ENCODE data around the gene ERN1.

Gene ERN1

GRCh38 chr17:64107500-64108236 lies 22.3 kb downstream of the ERN1 start:
- no peak for DNase-seq

DNA sequence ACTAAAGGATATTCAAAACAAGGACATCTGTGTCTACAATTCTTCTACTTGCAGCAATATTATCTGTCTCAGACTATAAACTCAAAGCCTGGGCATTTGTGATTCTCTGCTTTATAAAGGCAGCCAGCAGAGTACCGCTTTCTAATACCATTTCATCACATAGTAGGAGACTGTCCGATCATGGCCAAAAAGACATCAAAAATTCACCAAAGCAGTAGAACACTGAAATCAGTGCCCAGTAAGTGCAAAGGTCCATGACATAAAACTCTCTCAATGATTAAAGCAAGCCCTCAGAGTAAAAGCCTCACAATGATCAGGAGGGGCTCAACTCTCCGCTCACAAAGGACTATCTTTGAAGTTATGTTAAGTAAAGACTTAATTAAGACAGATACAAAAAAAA lies 23.0 kb downstream of the ERN1 start:
- no peak for DNase-seq

GRCh38 chr17:64103391-64104364 lies 26.3 kb downstream of the ERN1 start:
- no peak for DNase-seq

DNA sequence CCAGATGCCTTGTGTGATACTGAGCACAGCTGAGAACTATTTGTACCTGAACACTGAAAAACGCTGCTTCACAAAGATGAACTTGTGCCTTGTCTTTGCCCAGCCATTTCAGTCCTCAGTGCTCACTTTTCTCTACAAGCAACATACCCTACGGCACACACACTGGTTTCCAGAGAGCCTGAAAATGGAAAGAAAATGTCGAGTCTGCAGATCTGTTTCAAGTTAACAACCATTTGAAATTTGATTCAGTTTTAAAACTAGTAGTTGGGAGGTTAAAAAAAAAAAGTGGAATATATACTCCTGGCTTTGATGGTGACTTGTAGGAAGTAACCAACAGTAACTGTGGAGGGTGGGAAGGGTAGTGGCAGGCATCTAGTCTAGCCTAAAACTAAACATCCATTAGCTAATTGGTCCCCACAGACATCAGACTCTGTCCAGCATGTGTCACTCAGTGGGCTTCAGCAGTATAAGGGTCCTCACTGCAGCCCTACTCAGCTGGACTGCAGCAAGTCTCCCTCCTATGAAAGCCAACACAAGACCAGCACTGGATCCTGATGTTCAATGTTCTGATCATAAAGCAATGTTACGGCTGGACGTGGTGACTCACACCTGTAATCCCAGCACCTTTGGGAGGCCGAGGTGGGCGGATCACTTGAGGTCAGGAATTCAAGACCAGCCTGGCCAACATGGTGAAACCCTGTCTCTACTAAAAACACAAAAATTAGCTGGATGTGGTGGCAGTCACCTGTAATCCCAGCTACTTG lies 27.1 kb downstream of the ERN1 start:
- DNase-seq = no peak

DNA sequence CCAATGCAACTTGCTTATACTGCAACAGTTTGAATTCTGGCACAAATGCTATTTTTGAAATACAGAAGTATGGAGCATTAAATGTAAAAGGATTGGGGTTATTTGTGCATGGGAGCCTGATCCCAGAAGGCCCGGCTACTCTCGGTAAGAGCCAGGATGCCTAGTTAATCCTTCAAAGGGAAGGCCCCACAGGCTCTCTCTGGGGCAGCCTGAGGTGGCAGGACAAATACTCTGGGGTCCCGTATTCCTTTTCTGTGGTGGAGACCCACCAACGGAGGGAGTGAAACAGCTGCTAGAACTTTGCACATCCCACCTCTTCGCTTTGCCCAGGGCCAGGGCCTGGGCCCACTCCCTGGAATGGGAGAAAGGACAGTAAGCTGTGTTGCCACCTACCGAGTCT lies 30.4 kb downstream of the ERN1 start:
- DNase-seq = no peak

DNA sequence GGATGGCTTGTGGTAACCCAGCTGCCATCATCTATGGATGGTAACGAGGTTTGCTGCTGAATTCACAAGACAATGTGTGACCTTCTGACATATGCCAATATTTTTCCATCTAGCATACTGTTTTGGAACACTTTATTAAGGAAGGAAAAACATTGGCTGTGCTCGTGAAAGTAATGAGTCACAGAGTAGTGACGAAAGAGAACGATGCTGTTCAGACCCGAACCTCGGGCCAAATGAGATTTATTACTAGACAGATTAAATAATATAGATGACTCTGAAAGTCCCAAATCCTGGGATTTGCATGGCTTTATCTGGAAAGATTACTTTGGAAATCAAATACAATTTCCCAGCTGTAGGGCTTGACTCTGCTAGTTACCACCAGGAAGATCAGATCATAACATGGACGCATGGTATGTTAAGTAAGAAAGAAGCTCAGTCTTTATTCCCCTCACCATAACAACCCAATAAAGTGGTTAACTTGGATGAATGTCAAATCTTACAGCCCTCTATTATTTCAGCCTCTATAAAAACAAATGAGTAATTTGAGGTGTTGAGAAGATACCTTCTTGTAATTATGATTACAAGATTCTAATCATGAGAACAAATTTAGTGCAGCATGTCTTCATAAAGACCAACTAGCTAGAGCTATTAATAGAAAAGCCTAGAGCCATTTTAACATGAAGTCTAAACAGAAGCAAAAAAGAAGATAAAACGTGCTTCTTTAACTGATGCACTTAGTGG lies 32.6 kb downstream of the ERN1 start:
- no peak for DNase-seq

- DNase-seq = no peak
These were observed 33.9 kb downstream of the ERN1 start for GRCh38 chr17:64096037-64096436.

GRCh38 chr17:64095144-64095882 lies 34.6 kb downstream of the ERN1 start:
- DNase-seq = no peak

DNA sequence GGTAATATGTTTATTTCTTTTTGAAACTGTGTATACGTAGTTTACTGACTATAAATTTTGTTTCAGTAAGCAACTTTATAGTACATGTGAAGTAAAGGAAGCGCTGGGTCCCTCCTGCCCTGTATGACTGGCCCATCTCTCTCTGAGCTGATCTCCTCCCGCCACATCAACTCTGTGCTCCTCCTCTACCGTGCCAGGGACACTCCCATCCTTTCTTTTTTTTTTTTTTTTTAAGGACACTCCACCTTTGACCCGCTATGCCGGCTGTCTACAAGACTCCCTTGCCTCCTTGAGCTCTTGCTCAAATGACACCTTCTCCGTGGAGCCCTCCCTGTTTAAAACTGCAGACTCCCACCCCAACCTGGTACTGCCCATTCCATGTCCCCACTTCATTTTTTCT lies 35.5 kb downstream of the ERN1 start:
- DNase-seq = no peak

DNA sequence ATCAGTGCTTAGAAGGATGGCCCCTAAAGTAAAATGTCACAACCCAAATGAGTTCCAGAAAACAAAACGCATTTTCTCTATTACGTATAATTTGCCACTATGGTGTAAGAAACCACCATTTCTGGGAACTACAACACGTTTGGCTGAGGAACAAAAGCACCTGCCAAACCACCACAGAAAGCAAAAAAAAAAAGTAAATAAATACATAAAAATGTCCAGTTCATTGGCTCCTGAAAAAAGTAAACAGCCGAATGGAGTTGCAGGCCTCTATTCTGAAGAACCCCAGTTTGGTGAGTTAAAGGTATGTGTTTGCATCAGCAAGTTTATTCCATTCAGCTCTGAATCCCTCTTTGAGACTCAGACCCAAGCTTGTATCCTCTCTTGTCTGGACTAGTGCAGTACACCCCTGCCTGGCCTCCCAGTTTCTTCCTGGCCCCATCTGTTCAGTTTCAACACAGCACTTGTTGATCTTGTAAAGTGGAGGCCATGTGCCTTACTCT lies 36.9 kb downstream of the ERN1 start:
- no peak for DNase-seq

DNA sequence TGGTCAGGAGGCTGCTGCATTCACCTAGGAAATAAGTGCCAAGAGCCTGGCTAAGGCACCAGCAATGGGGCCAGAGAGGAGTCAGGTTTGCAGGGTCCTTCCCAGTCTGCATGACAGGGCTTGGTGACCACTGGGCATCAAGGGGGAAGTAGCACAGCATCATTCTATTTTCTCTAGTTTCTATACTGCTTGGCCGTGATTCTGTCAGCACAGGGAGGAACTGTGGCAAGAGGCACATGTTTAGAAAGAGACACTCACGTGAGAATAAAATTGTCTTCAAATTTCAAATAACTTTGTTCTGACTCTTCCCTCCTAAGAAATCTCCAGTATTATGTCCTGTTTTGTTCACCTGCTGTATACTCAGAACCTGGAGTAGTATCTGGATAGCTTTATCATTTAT lies 37.8 kb downstream of the ERN1 start:
- no peak for DNase-seq

GRCh38 chr17:64091571-64091970 lies 38.4 kb downstream of the ERN1 start:
- no peak for DNase-seq

GRCh38 chr17:64091116-64091515 lies 38.8 kb downstream of the ERN1 start:
- DNase-seq = no peak

DNA sequence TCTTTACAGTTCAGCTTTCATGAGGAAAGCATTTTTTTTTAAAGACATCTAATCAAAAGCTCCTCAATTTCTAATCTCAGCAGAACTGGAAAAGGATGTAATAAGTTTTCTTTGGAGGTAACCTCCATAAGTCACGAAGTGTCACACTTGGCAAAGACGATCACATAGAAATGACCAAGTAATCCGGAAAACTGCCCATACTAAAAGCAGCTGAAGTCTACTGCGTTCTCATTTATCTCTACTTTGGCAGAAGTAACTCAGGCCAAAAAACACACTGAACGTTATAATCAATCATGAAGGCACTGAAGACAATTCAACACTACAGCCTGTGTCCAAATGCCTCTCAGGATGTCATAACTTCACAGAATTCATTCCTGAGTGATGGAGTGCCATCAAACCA lies 39.8 kb downstream of the ERN1 start:
- DNase-seq = no peak

DNA sequence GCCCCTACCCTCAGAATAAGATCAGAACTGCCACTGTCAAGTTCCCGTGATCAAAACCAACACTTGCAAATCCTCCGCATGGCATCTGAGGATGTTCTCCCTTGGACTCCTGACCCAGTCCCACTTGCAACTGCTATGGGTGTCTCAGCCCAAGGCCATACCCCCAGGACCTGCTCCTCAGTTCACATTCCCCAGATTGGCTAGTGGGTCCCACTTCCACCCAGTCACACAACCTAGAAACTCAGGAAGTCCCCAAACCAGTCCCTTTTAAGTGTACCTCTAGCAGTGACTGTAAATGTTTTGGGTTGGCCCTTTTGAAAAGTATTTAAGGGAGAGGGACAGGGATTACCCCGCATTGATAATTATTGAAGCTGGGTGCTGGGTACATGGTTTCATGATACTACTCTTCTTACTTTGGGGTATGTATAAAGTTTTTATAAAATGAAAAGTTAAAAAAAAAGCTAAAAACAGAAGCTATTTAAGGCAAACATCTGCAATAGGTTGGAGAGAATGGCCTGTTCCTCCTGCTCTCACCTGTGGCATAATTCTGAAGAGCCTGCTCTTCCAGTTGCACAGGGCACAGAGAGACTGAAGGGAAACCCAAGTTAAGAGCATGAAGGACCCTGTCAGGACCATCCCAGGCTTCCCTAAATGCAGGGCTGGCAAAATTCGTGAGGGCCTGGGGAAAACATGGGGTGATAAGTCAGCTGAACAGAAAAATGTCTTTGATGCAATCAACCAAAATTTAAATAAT lies 42.5 kb downstream of the ERN1 start:
- no peak for DNase-seq

DNA sequence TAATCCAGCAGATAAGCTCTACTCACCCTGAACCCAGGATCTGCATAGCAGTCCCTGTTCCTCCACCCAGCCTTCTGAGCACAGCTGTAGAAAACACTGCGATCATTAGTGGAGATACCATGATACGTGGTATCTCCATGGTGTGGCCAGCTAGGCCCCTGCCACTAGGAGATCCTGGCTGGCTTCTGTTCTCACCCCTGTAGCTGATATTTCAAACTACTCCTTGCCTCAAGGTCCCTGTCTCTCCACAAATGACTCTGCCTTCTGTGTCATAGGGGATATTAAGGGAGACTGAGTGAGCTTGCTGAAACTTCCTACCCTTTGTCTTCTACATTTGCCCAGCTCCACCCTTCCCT lies 44.3 kb downstream of the ERN1 start:
- no peak for DNase-seq

DNA sequence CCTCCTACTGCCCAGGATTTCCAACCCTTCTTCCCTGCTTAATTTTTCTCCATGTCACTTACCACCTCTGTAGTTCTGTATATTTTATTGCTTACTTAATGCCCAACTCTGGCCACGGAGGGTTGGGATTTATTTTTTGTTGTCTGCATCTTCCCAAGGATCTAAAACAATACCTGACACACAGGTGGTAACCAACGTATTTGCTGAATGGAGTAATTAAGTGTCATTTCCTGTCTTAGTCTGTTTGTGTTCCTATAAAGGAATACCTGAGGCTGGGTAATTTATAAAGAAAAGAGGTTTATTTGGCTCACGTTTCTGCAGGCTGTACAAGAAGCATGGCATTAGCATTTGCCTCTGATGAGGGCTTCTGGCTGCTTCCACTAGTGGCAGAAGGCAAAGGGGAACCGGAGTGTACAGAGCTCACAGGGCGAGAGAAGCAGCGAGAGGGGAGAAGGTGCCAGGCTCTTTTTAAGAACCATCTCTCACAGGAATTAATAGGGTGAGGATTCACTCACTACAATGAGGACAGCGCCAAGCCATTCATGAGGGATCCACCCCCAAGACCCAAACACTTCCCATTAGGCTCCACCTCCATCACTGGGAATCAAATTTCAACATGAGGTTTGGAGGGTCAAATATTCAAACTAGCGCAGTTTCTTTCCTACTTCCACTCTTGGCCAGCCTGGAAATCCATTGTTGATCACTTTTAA lies 44.8 kb downstream of the ERN1 start:
- peak in 1 of 2 experiments; percentile 5 for DNase-seq

- DNase-seq = no peak
These were observed 45.6 kb downstream of the ERN1 start for GRCh38 chr17:64084086-64084939.

DNA sequence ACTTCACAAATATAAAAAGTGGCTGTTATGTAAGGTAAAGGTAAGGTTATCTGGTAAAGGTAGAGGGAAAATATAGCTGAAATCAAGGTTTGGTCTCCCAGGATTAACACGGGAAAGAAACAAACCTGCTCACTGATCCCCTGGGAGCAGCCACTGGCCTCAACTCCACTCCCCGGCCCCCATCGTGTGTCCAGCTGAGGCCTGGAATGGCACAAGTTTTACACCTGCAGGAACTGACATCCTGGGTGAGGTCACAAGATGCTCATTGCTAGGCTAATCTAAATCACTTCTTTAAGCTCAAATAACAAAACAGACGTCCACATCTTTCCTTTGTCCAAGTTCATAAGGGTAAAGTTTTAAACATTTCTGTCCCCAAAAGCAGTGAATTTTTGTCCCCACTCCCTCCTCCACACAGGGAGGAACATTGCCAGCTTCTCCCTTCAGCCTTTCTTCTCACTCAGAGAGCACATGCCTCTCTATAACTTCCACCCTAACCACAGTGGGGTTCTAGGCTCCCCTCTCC lies 46.3 kb downstream of the ERN1 start:
- no peak for DNase-seq
